Measurements from ENCODE around the gene KLF7.

DNA sequence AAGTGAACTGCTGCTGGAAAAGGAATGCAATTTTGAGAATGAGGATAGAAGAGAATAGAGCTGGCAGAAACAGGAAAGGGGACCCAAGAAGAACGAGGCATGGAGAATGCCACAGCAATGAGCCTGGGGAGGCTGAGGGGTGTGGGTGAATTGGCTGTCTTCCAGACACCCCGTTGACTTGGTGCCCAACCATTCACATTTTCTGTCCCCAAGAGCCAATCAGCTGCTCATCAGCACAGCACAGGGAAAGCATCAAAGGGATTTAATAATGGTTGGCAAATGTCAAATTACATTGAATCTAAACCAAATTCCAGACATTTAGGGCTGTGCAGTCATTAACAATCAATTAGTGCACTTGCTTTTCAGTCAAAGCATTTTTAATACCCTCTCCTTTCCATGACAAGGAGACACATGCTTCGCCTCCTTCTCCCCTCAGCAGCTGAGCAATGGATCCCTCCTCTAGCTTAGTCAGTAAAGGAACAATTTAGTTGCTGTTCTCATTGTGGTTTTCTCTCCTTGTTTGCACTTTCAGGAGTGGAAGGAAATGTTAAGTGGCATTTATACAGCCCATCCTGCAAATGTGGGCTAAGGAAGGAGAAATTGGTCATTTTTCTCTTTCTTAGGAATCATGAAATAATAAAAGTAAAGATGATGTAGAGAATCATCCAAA is 98.8 kb downstream of the KLF7 start:
- TF ChIP-seq CHD2 (IDR thresholded peaks at IDR 0.05; ENCODE audit: low read length, partially characterized antibody) (no peak), HEYL (CRISPR knock-in tag; IDR thresholded peaks at IDR 0.05) (no peak), HDAC2 (IDR thresholded peaks at IDR 0.05) (no peak), CBX2 (IDR thresholded peaks at IDR 0.05; ENCODE audit: borderline replicate concordance, low read depth) (no peak), POLR2A (IDR thresholded peaks at IDR 0.05; ENCODE audit: low read length) (no peak), CBX8 (IDR thresholded peaks at IDR 0.05) (no peak)

All from A549 (cell line).